KOPT-K1 (cell line): ENCODE data around the gene MAP3K2.

ENCODE experiments used
- H3K27ac ChIP-seq: fragments of 200-600 bp; sonication (generic); 2 replicates; pipeline ENCODE4 v1.5.1; 2016; ENCODE audit warnings: antibody characterized with exemption, mild to moderate bottlenecking, low read depth, low read length; ENCODE audit not compliant: poor library complexity, severe bottlenecking
- H3K36me3 ChIP-seq: fragments of 200-600 bp; sonication (generic); 2 replicates; pipeline ENCODE4 v1.5.1; 2017; ENCODE audit warnings: antibody characterized with exemption, mild to moderate bottlenecking, low read length, moderate library complexity; ENCODE audit not compliant: insufficient read depth
- H3K9me3 ChIP-seq: fragments of 200-600 bp; sonication (generic); 2 replicates; pipeline ENCODE4 v1.5.1; 2017; ENCODE audit warnings: antibody characterized with exemption, low read length, mild to moderate bottlenecking; ENCODE audit not compliant: insufficient read depth, poor library complexity, severe bottlenecking

MAP3K2 gene

GRCh38 chr2:127387655-127388422, at the start of gene MAP3K2:
TSS of gene MAP3K2 (minus strand) at chr2:127387975. CDS start at chr2:127343129, 44,846 bp downstream.
- H3K27ac ChIP-seq = peak within 1 kb of the TSS; percentile 98
- no peaks in the 10 kb centered on the region for H3K9me3 ChIP-seq
- peaks cover 9% of the 10 kb centered on the region; the same call in 1 of the 2 replicates for H3K36me3 ChIP-seq

DNA sequence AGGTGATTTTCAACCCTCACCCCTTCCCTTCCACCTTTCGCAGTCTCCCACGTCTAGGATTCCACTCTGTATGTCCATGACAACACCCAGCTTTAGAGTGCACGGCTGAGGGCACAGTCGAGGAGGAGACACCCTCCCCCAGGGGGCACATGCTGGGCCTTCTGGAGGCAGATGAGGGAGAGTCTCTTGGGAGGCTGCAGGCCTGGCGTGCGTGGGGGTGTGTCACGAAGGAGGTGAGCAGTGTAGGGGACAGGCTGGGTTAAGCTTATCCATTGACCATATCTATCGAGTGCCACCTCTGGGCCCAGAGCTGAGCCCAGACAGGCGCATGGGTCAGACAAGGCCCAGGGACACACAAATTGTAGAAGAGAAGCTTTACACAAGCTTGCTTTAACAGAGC, 49.3 kb upstream of the MAP3K2 start:
- H3K9me3 ChIP-seq = peaks cover 15% of the 10 kb centered on the region
- H3K27ac ChIP-seq = no peak overlapping the region
- no peaks in the 10 kb centered on the region for H3K36me3 ChIP-seq

DNA sequence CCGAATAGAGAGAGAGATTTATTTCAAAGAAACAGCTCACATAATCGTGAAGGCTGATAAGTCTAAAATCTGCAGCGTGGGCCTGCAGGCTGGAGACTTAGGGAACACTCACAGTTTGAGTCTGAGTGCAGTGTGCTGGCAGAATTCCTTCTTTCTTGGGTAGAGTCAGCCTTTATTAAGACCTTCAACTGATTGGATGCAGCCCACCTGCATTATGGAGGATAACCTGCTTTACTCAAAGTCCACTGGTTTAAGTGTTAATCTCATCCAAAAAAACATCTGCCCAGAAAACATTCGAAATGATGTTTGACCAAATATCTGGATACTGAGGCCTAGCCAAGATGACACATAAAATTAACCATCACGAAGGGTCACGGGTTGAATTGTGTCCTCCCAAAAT, 46.7 kb upstream of the MAP3K2 start:
- Histone ChIP-seq H3K27ac (no peak overlapping the region), H3K36me3 (no peaks in the 10 kb centered on the region), H3K9me3 (peaks cover 1% of the 10 kb centered on the region)

GRCh38 chr2:127431408-127432023, 43.7 kb upstream of the MAP3K2 start:
- Histone ChIP-seq H3K36me3 (no peaks in the 10 kb centered on the region), H3K27ac (no peak overlapping the region), H3K9me3 (no peaks in the 10 kb centered on the region)

DNA sequence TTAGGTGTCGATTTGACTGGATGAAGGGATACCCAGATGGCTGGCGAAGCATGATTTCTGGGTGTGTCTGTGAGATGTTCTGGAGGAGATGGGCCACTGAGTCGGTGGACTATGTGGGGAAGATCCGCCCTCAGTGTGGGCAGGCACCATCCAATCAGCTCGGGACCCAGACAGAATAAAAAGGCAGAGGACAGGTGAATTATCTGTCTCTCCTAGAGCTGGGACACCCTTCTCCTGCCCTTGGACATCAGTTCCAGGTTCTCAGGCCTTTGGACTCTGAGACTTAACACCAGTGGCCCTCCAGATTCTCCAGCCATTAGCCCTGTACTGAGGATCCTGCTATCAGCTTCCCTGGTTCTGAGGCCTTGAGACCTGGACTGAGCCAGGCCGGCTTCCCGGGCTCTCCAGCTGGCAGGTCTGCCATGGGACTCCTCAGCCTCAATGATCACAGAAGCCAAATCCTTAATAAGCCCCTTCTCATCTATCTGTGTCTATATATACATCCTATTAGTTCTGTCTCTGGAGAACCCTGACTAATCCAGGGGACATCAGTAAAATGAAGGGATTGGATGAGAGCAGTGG, 42.2 kb upstream of the MAP3K2 start:
- Histone ChIP-seq H3K27ac (no peak overlapping the region), H3K36me3 (no peaks in the 10 kb centered on the region), H3K9me3 (no peaks in the 10 kb centered on the region)

DNA sequence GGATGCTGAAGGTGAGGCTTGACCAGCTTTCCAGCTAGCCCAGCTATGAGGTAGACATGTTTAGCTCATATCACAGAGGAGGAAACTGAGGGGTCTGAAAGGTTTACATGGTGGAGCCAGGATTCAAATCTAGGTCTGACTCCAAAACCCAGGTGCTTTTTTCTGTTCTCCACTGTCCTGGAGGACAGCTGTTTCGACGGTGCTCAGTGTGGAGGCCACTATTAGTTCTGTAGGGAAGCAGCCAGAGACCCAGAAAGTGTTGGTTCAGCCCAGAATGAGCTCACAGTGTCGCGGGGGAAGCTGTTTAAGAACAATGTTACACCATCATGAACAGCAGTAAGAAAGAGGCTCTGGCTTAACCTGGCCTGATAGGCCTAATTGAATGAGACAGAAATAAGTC, 41.5 kb upstream of the MAP3K2 start:
- Histone ChIP-seq H3K27ac (no peak overlapping the region), H3K36me3 (no peaks in the 10 kb centered on the region), H3K9me3 (no peaks in the 10 kb centered on the region)

DNA sequence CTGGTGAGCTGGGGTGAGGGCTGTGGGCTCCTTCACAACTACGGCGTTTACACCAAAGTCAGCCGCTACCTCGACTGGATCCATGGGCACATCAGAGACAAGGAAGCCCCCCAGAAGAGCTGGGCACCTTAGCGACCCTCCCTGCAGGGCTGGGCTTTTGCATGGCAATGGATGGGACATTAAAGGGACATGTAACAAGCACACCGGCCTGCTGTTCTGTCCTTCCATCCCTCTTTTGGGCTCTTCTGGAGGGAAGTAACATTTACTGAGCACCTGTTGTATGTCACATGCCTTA, 41.0 kb upstream of the MAP3K2 start:
- H3K36me3 ChIP-seq = no peaks in the 10 kb centered on the region
- no peaks in the 10 kb centered on the region for H3K9me3 ChIP-seq
- H3K27ac ChIP-seq = no peak overlapping the region

DNA sequence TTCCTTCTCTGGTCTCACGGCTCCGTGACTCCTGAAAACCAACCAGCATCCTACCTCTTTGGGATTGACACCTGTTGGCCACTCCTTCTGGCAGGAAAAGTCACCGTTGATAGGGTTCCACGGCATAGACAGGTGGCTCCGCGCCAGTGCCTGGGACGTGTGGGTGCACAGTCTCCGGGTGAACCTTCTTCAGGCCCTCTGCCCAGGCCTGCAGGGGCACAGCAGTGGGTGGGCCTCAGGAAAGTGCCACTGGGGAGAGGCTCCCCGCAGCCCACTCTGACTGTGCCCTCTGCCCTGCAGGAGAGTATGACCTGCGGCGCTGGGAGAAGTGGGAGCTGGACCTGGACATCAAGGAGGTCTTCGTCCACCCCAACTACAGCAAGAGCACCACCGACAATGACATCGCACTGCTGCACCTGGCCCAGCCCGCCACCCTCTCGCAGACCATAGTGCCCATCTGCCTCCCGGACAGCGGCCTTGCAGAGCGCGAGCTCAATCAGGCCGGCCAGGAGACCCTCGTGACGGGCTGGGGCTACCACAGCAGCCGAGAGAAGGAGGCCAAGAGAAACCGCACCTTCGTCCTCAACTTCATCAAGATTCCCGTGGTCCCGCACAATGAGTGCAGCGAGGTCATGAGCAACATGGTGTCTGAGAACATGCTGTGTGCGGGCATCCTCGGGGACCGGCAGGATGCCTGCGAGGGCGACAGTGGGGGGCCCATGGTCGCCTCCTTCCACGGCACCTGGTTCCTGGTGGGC, 40.5 kb upstream of the MAP3K2 start:
- Histone ChIP-seq H3K9me3 (no peaks in the 10 kb centered on the region), H3K27ac (no peak overlapping the region), H3K36me3 (no peaks in the 10 kb centered on the region)

- no peaks in the 10 kb centered on the region for H3K9me3 ChIP-seq
Measured at GRCh38 chr2:127427376-127428056, 39.7 kb upstream of the MAP3K2 start.

GRCh38 chr2:127426501-127427354, 39.0 kb upstream of the MAP3K2 start:
- no peak overlapping the region for H3K27ac ChIP-seq
- H3K9me3 ChIP-seq = no peaks in the 10 kb centered on the region
- no peaks in the 10 kb centered on the region for H3K36me3 ChIP-seq

More at GRCh38 chr2:127427376-127428056, 39.7 kb upstream of the MAP3K2 start:
- Histone ChIP-seq H3K27ac (no peak overlapping the region), H3K36me3 (no peaks in the 10 kb centered on the region)

GRCh38 chr2:127425540-127426490, 38.0 kb upstream of the MAP3K2 start:
- no peak overlapping the region for H3K27ac ChIP-seq
- H3K9me3 ChIP-seq = no peaks in the 10 kb centered on the region
- H3K36me3 ChIP-seq = no peaks in the 10 kb centered on the region

DNA sequence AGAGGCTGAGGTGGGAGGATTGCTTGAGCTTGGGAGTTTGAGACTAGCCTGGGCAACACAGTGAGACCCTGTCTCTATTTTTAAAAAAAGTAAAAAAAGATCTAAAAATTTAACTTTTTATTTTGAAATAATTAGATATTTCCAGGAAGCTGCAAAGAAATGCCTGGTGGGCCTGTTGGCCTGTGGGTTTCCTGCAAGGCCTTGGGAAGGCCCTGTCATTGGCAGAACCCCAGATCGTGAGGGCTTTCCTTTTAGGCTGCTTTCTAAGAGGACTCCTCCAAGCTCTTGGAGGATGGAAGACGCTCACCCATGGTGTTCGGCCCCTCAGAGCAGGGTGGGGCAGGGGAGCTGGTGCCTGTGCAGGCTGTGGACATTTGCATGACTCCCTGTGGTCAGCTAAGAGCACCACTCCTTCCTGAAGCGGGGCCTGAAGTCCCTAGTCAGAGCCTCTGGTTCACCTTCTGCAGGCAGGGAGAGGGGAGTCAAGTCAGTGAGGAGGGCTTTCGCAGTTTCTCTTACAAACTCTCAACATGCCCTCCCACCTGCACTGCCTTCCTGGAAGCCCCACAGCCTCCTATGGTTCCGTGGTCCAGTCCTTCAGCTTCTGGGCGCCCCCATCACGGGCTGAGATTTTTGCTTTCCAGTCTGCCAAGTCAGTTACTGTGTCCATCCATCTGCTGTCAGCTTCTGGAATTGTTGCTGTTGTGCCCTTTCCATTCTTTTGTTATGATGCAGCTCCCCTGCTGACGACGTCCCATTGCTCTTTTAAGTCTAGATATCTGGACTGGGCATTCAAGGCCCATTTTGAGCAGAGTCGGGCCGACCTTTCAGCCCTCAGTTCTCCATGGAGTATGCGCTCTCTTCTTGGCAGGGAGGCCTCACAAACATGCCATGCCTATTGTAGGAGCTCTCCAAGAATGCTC, 37.1 kb upstream of the MAP3K2 start:
- H3K36me3 ChIP-seq = no peaks in the 10 kb centered on the region
- H3K27ac ChIP-seq = no peak overlapping the region
- H3K9me3 ChIP-seq = no peaks in the 10 kb centered on the region
